GM12865 (cell line): ENCODE results near the gene SAMD4A.
A peak's percentile ranks its signal among the peaks of the same experiment; 100 is the strongest.

Experiments
- DNase-seq: peaks from one replicate; pipeline ENCODE4 v3.0.0; 2010; ENCODE audit warnings: low read depth
- H3K4me3 ChIP-seq: 2 replicates; pipeline ENCODE4 v1.5.1; 2011; ENCODE audit warnings: mild to moderate bottlenecking, low read depth, low read length, control low read depth
- CTCF ChIP-seq: IDR thresholded peaks from 2 replicates; pipeline ENCODE4 v1.5.1; 2011; ENCODE audit warnings: low read length, control low read depth, low read depth, inconsistent platforms; ENCODE audit not compliant: insufficient read depth; ENCODE audit errors: missing control alignments

Gene SAMD4A

GRCh38 chr14:54767450-54767849 is 200.5 kb downstream of the SAMD4A start:
- H3K4me3 ChIP-seq = no peak overlapping the region
- no peak for DNase-seq
- no peak for TF ChIP-seq CTCF

GRCh38 chr14:54768501-54769129 is 201.7 kb downstream of the SAMD4A start:
- no peak for TF ChIP-seq CTCF
- no peak for DNase-seq
- H3K4me3 ChIP-seq = no peak overlapping the region

GRCh38 chr14:54769951-54770863 is 203.3 kb downstream of the SAMD4A start:
- DNase-seq = no peak
- no peak for TF ChIP-seq CTCF

GRCh38 chr14:54771411-54772027 is 204.6 kb downstream of the SAMD4A start:
- TF ChIP-seq CTCF = no peak

More at GRCh38 chr14:54769951-54770863, 203.3 kb downstream of the SAMD4A start:
- H3K4me3 ChIP-seq = no peak overlapping the region

GRCh38 chr14:54772451-54772881 is 205.5 kb downstream of the SAMD4A start:
- no peak overlapping the region for H3K4me3 ChIP-seq
- TF ChIP-seq CTCF = no peak

More at GRCh38 chr14:54771411-54772027, 204.6 kb downstream of the SAMD4A start:
- no peak overlapping the region for H3K4me3 ChIP-seq
- no peak for DNase-seq

GRCh38 chr14:54773171-54774006 is 206.5 kb downstream of the SAMD4A start:
- peak; percentile 76 for DNase-seq
- peak; percentile 34 for TF ChIP-seq CTCF
- H3K4me3 ChIP-seq = no peak overlapping the region

More at GRCh38 chr14:54772451-54772881, 205.5 kb downstream of the SAMD4A start:
- DNase-seq = no peak
